HG03139 (cell line): ENCODE data around the gene GXYLT2.
A peak's percentile ranks its signal among the peaks of the same experiment; 100 is the strongest.
"Not testable (repeated sequence)": the region's sequence is repeated elsewhere in the genome, so short reads cannot be mapped to it uniquely, and the experiment has no call there.

Source experiments
- ATAC-seq: cut with Tn5 transposase; IDR thresholded peaks from one replicate; pipeline ENCODE4 v1.9.1; 2021; ENCODE audit not compliant: unreplicated experiment

Gene GXYLT2

DNA sequence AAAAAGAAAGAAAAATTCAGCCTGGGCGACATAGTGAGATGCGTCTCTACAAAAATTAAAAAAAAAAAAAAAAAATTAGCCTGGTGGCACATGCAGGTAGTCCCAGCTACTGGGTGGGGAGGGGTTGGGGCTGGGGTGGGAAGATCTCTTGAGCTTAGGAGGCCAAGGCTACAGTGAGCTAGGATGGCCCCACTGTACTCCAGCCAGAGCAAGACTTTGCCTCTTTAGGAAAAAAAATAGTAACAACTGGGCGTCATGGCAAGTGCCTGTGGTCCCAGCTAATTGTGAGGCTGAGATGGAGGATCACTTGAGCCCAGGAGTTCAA is 84.8 kb downstream of the GXYLT2 start:
- no peak for ATAC-seq

DNA sequence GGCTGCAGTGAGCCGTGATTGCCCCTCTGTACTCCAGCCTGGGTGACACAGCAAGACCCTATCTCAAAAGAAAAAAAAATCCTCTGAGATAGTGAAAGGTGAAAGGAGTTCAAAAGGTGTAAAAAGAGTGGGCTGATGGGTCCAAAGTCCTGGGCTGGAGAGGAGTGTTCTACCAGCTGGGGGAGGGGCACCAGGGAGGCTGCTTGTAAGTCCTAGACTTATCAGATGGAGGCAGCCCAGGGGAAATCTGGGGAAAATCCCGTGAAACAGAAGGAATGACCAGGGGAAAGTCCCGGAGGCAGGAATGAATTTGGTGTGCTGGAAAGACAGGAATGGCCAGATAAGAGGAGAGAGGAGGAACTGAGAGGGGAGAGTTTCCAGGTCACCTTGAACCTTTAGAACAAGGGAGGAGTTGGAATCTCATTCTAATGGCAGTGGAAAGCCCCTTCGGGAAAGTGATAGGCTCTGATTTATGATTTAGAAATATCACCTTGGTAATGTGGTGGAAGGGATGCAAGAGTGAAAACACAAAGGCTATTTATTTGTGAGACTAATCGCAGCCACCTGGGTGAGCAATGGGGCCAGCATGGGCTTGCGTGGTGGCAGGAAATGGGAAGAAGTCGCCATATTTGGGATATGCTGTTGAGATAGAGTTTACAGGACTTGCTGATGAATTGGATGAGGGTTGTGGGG is 85.3 kb downstream of the GXYLT2 start:
- ATAC-seq = no peak

DNA sequence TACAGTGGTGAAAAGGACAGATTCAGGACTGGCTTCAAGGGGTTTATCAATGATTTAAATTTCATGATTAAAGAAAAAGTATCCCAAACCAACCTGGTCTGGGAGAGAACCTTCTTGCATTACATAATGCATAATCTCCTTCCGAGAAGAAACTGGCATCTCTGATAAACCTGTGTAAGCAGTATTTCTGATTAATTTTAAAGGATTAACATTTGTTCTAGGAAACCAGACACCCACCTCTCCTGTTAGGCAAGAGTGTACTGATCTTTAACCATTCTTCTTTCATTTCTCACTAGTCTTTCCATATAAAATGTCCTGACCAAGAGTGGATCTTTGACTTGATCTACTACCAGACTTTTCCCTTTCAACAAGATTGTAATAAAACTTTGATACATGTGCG is 85.9 kb downstream of the GXYLT2 start:
- ATAC-seq = no peak

DNA sequence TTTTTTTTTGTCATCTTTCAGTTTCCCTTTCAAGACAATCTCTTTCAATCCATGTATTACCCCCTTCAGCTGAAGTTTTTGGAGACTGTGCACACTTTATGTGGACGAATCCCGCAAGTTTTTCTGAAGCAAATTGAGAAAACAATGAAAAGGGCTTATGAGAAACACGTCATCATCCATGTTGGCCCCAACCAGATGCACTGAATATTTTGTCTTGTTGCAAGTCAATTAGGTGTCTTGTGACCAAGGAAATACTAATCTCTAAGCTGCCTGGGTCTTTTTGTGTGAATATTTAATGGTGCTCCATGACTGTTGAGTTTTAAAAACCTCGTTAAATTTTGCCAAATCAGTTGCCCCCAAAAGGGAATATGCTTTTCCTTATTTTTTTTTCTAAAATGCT is 87.1 kb downstream of the GXYLT2 start:
- ATAC-seq = no peak

DNA sequence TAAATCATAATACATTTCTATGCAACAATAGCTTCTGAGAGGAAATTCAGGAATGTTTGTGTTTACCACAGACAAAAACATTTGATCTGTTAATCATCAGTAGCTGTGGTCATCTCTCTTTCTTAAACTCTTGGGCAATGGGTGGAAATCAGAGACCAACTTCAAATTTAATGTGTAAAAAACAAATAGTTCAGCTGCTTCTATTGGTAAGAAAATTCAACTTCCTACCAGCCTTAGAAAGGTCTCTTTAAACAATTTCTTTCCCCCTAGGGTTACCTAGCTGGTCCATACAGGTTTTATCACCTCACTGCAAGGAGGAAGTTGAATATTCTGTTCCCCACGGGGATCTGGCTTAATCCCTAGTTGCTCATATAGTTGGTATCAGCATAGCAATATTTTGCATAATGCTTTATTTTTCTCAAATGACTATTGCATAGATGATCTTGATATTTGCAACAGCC is 88.5 kb downstream of the GXYLT2 start:
- ATAC-seq = no peak

DNA sequence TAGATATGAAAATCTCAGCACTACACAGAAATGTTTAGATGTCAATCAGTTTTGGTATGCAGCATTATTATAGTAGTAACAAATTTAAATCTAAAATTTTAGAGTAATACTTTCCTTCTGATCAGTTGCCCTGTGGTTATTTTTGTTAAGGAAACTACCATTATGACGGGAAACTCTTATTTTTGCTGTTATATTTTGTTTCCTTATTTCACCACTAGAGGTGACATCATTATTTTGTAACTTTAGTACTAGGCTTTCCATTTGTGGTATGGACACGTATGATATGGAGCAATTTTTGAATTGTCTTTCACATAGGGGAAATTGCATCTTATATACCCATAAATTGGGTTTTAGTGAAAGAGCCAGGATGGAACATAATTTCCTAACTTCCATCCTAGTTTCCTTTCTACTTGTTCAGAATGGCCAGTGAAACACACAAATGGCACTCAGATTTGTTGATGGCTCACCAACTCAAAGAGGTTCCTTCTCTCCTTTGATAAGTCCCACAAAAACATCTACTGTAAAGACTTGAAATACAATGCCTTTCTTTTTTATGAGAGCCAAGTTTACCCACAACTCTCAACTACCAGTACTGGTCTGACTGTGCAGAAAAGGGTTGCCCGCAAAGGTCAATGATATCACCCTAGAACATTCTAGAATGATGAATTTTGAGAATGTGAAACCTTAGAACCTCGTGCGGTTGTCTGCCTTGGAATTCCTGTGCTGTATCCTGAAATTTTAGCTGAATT is 89.4 kb downstream of the GXYLT2 start:
- ATAC-seq = no peak

DNA sequence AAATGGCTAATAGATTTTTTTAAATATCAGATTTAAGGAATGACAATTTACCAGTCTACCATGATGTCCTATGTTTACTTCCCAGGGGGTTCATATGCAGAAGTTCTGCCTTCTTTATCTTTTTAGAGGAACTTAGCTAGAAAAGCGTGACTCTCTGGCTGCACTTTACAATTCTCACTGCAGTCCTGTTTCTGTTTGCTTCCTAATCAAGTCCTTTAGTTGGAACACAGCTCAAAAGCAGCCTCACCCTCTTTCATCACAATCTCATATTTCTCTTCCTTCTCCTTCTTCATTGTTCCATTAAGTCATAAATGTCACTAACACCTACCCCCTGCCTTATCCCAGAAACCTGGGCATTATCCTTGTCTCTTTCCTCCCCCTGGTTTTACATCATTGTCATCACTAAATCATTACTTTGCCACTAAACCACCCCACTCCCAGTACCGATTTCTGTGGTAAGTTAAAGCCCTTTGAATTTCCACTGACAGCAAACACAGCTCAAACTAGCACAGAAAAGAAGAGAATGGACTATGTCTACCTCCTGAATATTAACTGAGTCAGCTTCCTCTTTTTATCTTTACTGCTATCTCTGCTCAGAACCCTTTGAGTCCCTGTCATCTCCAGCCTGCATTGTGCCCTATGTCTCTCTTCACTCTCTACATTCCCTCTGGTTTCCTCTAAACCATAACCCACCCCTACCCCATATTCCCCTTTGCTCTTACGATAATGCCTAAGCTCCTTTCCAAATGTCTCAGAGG is 94.9 kb downstream of the GXYLT2 start:
- ATAC-seq = no peak

DNA sequence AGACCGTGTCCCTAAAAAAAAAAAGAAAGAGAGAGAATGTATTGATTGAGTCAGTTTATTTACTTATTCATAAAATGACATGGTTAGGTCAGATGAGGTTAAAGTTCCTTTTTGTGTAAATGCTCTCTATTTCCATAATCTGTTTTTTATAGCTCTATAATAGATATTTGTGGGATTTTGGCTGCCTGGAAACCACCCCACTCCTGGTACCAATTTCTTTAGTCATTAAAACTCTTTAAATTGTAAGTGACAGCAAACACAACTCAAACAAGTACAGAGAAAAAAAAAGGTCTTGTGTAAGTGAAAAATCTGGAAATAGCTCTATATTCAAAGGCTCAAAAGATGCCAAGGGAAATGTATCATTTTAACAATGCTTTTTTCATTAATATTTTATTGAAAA is 97.7 kb downstream of the GXYLT2 start:
- no peak for ATAC-seq

DNA sequence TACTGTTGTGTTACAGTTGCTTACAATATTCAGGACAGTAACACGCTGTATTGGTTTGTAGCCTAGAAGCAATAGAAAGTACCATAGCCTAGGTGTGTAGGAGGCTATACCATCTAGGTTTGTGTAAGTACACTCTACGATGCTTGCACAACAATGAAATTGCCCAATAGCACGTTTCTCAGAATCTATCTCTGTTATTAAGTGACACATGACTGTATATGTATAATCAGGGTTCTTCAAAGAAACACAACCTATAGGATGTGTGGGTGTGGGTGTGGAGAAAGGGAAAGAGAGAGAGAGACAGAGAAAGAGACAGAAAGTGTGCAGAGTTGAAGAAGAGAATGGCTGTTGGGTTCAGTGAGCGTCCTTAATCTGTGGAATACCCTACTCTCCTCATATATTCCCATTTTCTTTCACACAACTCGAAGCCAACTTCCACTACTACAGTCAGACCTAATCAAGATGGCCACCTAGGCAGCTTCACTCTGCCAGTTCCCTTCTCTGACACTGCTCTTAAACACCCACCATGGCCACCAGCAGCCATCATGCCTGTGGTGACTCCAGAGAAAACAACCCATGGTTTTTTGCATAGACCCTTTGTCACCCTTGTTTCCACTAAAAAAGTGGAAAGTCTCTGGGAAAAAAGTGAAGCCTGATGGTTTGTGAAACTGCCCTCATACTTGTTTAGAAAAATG is 103.0 kb downstream of the GXYLT2 start:
- ATAC-seq = no peak

DNA sequence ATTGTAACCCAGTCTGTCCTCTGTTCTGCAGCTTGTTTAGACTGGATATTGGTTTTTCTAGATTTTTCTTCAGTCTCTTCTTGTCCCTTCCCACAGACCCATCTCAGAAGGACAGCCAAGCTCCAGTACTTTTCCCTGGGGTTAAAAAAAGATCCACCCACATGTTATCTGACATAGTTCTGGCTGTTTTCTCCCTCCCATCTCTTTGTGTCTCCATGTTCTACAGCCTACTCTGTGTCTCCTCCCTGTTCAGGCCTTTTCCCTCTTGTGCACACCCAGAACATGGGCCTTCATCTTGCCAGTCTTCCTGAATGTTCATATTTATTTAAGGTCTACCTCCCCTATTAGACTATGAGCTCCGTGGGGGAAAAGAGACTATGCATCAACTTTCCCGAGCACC is 103.7 kb downstream of the GXYLT2 start:
- ATAC-seq = no peak

DNA sequence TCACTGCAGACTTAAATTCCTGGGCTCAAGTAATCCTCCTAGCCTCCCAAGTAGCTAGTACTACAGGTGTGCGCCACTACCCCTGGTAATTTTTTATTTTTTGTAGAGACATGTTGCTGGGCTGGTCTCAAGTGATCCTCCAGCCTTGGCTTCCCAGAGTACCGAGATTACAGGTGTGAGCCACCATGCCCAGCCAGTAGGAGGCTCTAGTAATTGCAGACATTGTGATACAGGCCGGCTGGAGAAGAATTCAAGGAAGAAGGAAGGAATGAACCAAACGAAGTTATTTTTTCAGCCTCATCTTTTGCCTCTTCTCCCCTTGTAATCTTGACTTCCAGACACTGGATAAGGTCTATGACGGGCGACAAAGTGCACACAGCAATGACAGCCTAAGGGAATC is 105.5 kb downstream of the GXYLT2 start:
- ATAC-seq = no peak

DNA sequence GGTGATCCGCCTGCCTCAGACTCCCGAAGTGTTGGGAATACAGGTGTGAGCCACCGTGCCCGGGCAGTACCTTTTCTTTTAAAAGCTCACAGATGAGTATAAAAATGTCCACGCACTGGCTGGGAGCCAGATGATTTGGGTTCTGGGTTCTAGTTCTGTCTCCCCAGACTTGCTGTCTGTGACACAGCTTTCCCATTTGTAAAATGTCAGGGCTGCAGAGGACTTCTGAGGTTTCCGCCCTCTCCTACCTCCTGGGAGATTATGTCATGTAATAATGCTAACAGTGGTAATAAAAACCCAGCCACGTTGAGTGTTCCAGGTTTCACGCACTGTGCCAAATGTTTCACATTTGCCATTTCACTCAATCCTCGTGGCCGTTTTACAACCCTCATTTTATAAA is 107.5 kb downstream of the GXYLT2 start:
- ATAC-seq = no peak

DNA sequence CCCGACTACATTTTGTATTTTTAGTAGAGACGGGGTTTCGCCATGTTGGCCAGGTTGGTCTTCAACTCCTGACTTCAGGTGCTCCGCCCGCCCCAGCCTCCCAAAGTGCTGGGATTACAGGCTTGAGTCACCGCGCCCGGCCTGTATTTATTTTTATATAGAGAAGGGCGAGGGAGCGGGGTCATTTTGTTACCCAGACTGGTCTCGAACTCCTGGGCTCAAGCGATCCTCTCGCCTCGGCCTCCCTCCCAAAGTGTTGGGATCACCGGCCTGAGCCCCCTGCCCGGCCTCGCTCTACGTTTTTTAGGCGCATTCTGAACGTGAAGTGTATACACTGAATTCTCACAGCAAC is 108.3 kb downstream of the GXYLT2 start:
- no peak for ATAC-seq

DNA sequence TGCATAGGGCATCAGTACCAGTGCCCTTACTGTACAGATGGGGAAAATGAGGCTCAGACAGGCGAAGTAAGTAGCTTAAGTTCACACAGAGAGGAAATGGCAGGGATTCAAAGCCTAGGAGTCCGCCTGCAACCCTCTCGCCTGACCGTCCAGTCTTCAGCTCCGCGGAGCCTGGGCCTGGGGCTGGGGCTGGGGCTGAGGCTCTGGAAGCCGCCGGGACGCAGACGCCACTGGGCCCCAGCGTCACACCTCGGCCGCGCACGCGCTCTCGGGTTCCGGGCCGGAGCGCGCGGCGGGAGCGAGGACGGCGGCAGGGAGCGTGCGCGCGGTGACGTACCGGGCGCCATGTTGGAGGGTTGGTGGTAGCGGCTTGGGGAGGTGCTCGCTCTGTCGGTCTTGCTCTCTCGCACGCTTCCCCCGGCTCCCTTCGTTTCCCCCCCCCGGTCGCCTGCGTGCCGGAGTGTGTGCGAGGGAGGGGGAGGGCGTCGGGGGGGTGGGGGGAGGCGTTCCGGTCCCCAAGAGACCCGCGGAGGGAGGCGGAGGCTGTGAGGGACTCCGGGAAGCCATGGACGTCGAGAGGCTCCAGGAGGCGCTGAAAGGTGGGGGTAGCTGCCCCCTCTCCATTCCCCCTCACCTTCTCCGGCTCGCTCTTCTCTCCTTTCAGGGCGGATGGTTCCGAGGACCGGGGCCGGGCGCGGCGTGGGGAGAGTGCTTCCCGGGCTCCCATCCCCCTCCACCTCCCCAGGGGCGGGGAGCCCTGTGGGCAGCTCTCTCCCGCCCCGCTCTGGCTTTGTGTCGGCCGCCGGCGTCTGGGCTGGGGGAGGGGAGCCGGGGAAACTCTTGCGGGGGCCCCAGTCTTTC is 108.9 kb downstream of the GXYLT2 start, which contains the start of gene PPP4R2:
TSS of gene PPP4R2 (plus strand) at position 339 of the 861 bp plus-strand sequence. CDS start at position 566, 227 bp downstream.
- ATAC-seq = peak; percentile 91

DNA sequence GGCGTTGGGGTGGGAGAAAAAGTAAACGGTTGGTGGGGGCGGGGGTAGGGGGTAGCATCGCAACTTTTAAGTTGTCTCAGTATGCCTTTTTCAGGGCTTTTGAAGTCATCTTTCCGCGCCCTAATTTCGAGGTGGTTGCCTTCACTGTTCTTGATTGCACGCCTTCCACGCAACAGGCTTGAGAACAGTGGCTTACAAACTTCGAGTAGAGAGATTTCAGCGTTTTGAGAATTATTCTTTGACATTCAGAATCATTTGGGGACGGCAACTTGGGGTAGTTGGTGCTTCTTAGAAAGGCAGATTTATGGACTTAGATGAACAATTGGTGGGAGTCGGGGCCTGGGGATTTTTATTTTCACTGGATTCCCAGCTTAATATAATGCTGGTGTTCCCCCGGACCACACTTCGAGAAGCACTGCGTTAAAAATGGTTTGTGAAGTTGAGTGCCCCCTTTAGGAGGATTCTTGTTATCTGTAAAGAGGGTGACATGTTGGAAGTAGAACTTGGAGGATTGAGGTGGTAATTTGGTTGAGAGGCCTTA is 109.6 kb downstream of the GXYLT2 start:
- ATAC-seq = no peak

DNA sequence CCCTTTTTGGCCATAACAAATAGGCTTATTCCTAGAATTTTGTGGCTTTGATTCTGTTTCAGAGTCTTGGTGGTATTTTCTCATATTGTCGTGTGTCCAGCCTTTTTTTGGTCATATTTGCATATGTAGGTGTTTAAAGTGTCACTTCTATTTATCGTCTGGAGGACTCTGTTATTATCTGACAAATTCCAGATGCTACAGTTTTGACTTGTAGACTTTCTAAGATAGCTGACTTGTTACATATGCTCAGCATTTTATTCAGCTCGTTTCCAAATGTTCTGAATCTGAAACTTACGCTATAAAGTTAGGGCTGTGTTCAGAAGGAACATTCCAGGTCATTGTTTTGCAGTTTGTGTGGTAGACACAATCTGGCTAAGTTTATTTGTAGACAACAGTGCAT is 110.6 kb downstream of the GXYLT2 start:
- ATAC-seq = no peak

DNA sequence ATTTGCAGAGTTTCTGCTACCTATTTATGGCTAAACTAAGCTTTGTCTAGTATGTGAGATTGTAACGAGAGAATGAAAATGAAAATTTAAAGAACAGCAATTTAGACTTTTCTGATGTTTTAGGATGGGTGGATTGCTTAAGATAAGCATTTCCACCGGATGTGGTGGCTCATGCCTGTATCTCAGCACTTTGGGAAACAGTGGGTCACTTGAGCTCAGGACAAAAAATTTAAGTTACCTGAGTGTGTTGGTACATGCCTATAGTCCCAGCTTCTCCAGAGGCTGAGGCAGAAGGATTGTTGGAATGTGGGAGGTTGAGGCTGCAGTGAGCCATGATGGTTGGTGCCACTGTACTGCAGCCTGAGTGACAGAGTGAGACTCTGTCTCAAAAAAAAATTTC is 112.1 kb downstream of the GXYLT2 start:
- no peak for ATAC-seq

DNA sequence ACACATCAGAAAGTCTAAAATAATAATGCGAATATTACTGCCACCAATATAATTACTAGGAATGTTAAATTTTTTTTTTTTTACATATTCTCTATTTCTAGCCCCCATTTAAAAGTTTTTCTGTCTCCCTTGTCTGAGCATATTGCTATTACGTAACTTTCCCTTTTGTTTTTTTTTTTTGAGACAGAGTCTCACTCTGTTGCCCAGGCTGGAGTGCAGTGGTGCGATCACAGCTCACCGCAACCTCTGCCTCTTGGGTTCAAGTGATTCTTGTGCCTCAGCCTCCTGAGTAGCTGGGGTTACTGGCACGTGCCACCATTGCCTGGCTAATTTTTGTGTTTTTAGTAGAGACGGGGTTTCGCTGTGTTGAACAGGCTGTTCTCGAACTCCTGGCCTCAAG is 115.2 kb downstream of the GXYLT2 start:
- not testable (repeated sequence) for ATAC-seq

DNA sequence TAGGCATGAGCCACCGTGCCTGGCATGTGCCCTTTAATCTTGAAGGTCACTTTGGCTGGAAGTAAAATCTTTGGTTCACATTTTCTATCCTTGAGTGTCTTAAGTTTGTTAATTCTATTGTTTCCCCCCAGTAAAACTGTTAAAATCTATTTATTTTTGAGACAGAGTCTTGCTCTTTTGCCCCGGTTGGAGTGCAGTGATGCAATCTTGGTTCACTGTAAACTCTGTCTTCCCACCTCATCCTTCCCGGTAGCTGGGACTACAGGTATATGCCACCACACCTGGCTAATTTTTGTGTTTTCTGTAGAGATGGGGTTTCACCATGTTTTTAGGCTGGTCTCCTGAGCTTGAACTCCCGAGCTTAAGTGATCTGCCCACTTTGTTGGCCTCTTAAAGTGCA is 116.5 kb downstream of the GXYLT2 start:
- ATAC-seq = no peak

DNA sequence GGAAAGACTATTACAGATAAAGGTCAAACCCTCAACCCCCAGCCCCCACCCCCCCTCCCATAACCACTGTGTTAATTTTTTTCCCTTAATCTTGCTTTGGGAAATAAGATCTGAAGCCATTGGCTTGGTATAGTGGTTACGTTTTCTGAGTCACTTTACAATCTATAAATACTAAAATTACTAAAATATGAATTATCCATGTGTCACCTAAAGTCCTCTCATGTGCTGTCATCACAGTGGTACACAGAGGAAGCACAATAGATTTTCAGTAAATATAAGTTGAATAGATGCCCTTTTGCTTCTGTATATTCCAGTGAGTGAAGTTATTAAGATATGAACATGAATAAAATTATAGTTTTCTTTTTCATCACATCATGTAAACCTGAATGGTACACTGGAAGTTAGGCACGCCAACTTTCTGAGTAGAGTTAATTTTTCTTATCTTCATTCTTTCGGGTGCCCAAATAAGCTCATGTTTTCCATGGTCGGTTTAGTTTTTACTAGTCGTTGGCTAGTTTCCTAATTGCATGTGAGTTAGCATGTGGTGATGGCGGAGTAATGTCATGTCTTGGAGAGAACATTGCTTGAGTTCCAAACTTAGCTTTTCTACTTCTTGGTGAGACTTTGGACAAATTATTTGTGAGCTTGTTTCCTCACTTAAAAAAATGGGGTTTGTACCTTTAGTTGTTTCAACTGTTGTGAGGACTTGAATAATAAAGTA is 120.3 kb downstream of the GXYLT2 start:
- no peak for ATAC-seq
